ENCODE data around the gene PLXND1. TPM values are rescaled to one million over a fixed set of nuclear protein-coding genes. Genes with fewer than 3 reads are reported as not detected.

The PLXND1 gene
- total and polyA plus RNA-seq, 2 donors (not counting 1 experiment from before 2014, with no cell fraction given), result 3.3 to 74.4 TPM

DNA sequence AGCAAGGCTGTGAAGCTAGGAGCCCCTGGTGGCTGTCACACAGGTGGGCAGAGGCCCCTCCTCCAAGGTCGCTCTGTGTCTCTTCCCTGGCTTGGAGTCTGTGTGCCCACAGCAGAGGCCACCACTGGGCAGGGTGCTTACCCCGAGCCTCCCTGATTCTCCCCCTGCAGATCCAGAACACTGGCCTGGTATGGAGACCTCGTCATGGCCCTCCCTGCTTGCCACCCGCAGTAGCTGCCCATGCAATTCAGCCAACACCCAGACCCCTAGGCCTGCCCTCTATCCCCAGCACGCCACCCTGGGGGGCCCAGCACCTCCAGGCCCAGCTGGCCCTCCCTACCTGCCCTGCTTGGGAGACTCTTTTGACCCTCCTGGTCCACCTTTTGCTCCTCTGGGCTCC lies 83.5 kb downstream of the PLXND1 start:
- Histone ChIP-seq H3K9me3 (ENCODE audit: control extremely low read depth in 1 of 3, control insufficient read depth in 2 of 3, insufficient read depth in 1 of 3, low read length in 2 of 3) (no peaks in the 10 kb centered on the region), H3K9ac (ENCODE audit: low read length) (no peak overlapping the region), H3K27me3 (replicated peaks in 1 of 4; ENCODE audit: control extremely low read depth in 1 of 4, control insufficient read depth in 3 of 4, insufficient read depth in 4 of 4, low read length in 3 of 4) (no peaks in the 10 kb centered on the region), H2AFZ (ENCODE audit: insufficient read depth, low read depth, low read length, poor library complexity, severe bottlenecking) (no peak overlapping the region), H3K4me1 (ENCODE audit: control insufficient read depth in 2 of 2, insufficient read depth in 2 of 2, low read length in 2 of 2) (peaks cover 10 to 21% of the 10 kb centered on the region in 2 donors), H3K27ac (ENCODE audit: low read length in 2 of 2) (no peak overlapping the region), H3K79me2 (ENCODE audit: control insufficient read depth, insufficient read depth, low read length) (no peaks in the 10 kb centered on the region), H3K36me3 (replicated peaks in 1 of 2; ENCODE audit: control extremely low read depth in 1 of 2, control insufficient read depth in 1 of 2, extremely low read depth in 1 of 2, insufficient read depth in 2 of 2, low read length in 1 of 2) (no peaks in the 10 kb centered on the region), H3K4me3 (ENCODE audit: control extremely low read depth in 1 of 5, extremely low read depth in 1 of 5, insufficient read depth in 1 of 5, low read depth in 2 of 5, low read length in 4 of 5) (no peak overlapping the region), H4K20me1 (ENCODE audit: control insufficient read depth, insufficient read depth, low read length, poor library complexity, severe bottlenecking) (no peaks in the 10 kb centered on the region), H3K4me2 (replicated peaks; ENCODE audit: low read depth, low read length, poor library complexity, severe bottlenecking) (no peak overlapping the region)
- no peak overlapping the region for H3K4me3 Mint-ChIP-seq
- no peak for ATAC-seq (ENCODE audit: low read depth)
- no peaks in the 10 kb centered on the region for H3K27me3 Mint-ChIP-seq
- WGBS (ENCODE audit: insufficient coverage), result 95% methylated on average over 5 of the region's 5 CpGs
- POLR2A ChIA-PET, result no interaction called here
- no peak overlapping the region for H3K27ac Mint-ChIP-seq
- H3K9me3 Mint-ChIP-seq (ENCODE audit: insufficient read depth), result no peaks in the 10 kb centered on the region
- CTCF ChIA-PET, result interaction anchor here (0.9 kb wide), 1 partner anchor 105 kb away, joined by 4 read pairs; no protein-coding TSS in a partner anchor
- DNase-seq, result no peak
- H3K4me1 Mint-ChIP-seq, result peaks cover 21% of the 10 kb centered on the region
- intact Hi-C loops (cut with micrococcal nuclease), result no loop called here
- no peak for TF ChIP-seq EZH2 (IDR thresholded peaks at IDR 0.05; ENCODE audit: borderline replicate concordance, insufficient read depth, low read depth, low read length, poor library complexity, severe bottlenecking)
- TF ChIP-seq, protein P1, sequence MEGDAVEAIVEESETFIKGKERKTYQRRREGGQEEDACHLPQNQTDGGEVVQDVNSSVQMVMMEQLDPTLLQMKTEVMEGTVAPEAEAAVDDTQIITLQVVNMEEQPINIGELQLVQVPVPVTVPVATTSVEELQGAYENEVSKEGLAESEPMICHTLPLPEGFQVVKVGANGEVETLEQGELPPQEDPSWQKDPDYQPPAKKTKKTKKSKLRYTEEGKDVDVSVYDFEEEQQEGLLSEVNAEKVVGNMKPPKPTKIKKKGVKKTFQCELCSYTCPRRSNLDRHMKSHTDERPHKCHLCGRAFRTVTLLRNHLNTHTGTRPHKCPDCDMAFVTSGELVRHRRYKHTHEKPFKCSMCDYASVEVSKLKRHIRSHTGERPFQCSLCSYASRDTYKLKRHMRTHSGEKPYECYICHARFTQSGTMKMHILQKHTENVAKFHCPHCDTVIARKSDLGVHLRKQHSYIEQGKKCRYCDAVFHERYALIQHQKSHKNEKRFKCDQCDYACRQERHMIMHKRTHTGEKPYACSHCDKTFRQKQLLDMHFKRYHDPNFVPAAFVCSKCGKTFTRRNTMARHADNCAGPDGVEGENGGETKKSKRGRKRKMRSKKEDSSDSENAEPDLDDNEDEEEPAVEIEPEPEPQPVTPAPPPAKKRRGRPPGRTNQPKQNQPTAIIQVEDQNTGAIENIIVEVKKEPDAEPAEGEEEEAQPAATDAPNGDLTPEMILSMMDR (IDR thresholded peaks at IDR 0.05), result no peak

DNA sequence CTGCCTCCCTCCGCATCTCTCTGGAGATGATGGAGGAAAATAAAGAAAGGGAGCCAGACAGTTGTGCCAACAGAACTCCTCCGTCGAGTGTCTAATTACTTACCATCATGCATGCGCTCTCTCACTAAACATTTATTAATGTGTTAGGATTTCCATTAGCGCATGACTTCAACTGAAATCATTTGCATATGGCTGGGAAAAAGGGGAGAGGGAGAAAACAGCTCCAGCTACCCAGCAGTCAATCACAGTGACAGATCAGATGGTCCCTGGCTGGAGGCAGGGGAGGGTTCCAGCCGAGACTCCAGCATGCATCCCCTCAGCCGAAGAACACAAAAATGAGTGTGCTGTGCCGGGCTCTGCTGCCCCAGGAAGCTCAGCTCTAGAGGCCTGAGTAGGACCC lies 84.9 kb downstream of the PLXND1 start:
- 86% methylated on average over 3 of the region's 8 CpGs for WGBS (ENCODE audit: insufficient coverage)

More for the DNA sequence above, 84.9 kb downstream of the PLXND1 start:
- Mint-ChIP-seq H3K4me3 (no peak overlapping the region), H3K27me3 (no peaks in the 10 kb centered on the region), H3K27ac (no peak overlapping the region), H3K9me3 (ENCODE audit: insufficient read depth) (no peaks in the 10 kb centered on the region), H3K4me1 (peaks cover 15% of the 10 kb centered on the region)
- H3K79me2 ChIP-seq (ENCODE audit: control insufficient read depth, insufficient read depth, low read length), result no peaks in the 10 kb centered on the region
- H3K9me3 ChIP-seq (ENCODE audit: control extremely low read depth in 1 of 3, control insufficient read depth in 2 of 3, insufficient read depth in 1 of 3, low read length in 2 of 3), result no peaks in the 10 kb centered on the region
- no peak overlapping the region for H3K4me2 ChIP-seq (replicated peaks; ENCODE audit: low read depth, low read length, poor library complexity, severe bottlenecking)
- POLR2A ChIA-PET, result no interaction called here
- ATAC-seq (ENCODE audit: low read depth) (no peak), DNase-seq (no peak)
- no peaks in the 10 kb centered on the region for H3K27me3 ChIP-seq (replicated peaks in 1 of 4; ENCODE audit: control extremely low read depth in 1 of 4, control insufficient read depth in 3 of 4, insufficient read depth in 4 of 4, low read length in 3 of 4)
- H3K9ac ChIP-seq (ENCODE audit: low read length), result no peak overlapping the region
- intact Hi-C loops (cut with micrococcal nuclease), result no loop called here
- H4K20me1 ChIP-seq (ENCODE audit: control insufficient read depth, insufficient read depth, low read length, poor library complexity, severe bottlenecking), result no peaks in the 10 kb centered on the region
- no peak overlapping the region for H3K27ac ChIP-seq (ENCODE audit: low read length in 2 of 2)
- TF ChIP-seq, protein P1 (IDR thresholded peaks at IDR 0.05), result no peak
- TF ChIP-seq EZH2 (IDR thresholded peaks at IDR 0.05; ENCODE audit: borderline replicate concordance, insufficient read depth, low read depth, low read length, poor library complexity, severe bottlenecking), result no peak
- no peak overlapping the region for H2AFZ ChIP-seq (ENCODE audit: insufficient read depth, low read depth, low read length, poor library complexity, severe bottlenecking)
- CTCF ChIA-PET, result no interaction called here
- H3K4me1 ChIP-seq (ENCODE audit: control insufficient read depth in 2 of 2, insufficient read depth in 2 of 2, low read length in 2 of 2), result peaks cover 10 to 14% of the 10 kb centered on the region in 2 donors
- no peak overlapping the region for H3K4me3 ChIP-seq (ENCODE audit: control extremely low read depth in 1 of 5, extremely low read depth in 1 of 5, insufficient read depth in 1 of 5, low read depth in 2 of 5, low read length in 4 of 5)
- H3K36me3 ChIP-seq (replicated peaks in 1 of 2; ENCODE audit: control extremely low read depth in 1 of 2, control insufficient read depth in 1 of 2, extremely low read depth in 1 of 2, insufficient read depth in 2 of 2, low read length in 1 of 2), result no peaks in the 10 kb centered on the region
